Right forelimb (tissue), 1 donor: ENCODE results near the gene ITPRID1.
"Not testable (repeated sequence)": the region's sequence is repeated elsewhere in the genome, so short reads cannot be mapped to it uniquely, and the experiment has no call there.

Experiments
- DNase-seq: peaks from one replicate; pipeline ENCODE4 v3.0.0-alpha.2; 2018

Gene ITPRID1

GRCh38 chr7:31513790-31514189 lies at the start of gene ITPRID1:
Gene ITPRID1 (plus strand): TSS chr7:31514090. CDS start chr7:31553025, 38,935 bp downstream.
- no peak for DNase-seq

DNA sequence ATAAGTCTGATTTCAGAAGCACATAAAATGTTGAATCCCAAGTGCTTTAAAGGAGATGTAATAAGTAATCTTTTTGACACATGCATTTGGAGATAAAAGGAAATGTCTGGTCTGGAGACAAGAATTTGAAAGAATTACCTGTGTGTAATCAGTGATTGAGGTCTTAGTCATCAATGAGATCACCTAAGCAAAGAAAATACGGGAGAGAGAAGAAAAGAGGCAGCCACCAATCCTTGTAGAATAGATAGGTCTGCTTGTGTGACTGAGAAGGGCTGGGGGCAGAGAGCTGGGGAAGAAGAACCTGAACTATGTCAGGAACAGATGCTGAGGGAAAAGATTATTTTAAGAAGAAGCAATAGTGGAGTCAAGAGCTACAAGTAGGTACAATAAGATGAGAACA lies 49.3 kb upstream of the ITPRID1 start:
- no peak for DNase-seq

- no peak for DNase-seq
Measured at GRCh38 chr7:31465285-31465684, 48.6 kb upstream of the ITPRID1 start.

DNA sequence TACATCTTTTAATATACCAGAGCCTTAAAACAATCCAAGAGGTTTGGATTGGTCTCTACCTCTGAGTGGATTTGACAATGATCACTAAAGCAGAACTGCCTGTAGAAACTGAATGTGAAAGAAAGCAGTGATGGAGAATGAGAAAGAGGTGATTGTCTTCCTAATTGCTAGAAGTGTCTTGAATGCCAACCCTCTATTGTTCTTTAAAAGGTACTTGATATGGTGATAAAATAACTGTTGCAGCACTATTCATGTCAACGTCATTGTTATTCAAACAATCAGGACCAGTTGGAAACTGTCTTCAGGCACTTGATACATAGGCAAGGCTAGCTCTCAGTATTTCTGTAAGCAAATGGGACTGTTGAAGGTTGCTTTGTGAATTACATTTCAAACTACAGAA lies 47.9 kb upstream of the ITPRID1 start:
- no peak for DNase-seq

DNA sequence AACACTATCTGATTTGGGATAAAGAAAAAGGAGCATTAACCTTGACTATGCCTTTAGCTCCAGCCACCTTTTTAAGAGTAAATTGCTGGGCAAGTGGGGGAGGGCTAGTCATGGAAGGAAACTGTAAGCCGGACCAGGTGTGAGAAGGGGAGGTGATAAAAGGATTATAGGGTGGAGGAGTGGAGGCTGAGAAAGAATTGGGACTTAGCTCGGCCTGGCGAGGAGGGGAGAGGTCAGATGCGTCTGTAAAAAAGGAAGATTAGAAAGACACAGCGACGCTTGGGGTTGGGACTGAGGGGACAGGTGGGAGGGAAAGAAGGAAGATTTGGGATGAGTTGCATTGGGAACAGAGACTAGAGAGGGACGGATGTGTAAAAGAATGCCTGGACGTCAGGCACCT lies 43.0 kb upstream of the ITPRID1 start:
- DNase-seq, result not testable (repeated sequence)

DNA sequence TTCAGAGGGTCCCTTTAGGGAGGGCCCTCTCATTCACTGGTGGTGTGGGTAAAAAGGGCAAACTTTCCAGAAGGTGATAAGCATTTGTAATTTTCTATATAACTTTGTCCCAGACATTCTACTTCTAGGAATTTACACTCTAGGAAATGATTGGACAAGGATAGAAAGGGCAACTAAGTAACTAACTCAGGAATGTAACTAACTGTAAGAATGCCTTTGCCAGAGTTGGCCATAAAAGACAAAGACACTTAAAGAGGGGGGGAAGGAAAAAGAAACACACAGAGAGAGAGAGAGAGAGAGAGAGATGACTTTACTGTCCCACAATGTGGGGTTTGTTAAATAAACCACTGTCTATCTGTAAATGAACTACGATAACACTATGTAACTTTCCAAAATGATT lies 38.5 kb upstream of the ITPRID1 start:
- no peak for DNase-seq

DNA sequence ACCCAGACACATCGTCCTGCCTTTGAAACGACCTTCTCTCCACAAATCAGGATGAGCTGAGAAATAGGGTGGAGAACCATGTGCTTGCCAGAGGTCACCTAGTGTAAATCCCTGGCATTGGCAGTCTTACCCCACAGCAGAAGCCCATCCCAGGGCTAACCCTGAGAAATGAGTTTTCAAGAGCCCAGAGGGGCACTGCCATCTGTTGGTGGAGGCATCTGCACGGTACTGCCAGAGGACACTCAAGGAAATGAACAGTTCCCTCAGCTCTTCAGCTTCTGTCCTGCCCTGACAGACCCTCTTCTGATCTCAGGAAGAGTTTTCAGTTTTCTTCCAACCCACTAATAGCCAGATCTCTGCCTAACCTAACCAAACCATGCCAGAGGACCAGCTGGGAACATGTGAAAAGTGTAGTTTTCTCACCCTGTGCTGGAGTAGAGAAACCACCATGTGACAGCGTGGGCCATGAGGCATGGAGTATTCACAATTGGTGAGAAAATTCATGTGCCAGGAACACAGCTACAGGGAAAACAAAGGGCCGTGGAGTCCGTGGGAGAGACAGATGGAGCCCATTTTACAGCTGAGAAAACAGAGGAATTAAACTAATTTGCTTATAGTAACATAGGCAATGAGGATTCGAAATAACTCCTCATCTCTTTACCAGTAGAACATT lies 37.7 kb upstream of the ITPRID1 start:
- no peak for DNase-seq

GRCh38 chr7:31476941-31477677 lies 36.8 kb upstream of the ITPRID1 start:
- DNase-seq, result no peak

DNA sequence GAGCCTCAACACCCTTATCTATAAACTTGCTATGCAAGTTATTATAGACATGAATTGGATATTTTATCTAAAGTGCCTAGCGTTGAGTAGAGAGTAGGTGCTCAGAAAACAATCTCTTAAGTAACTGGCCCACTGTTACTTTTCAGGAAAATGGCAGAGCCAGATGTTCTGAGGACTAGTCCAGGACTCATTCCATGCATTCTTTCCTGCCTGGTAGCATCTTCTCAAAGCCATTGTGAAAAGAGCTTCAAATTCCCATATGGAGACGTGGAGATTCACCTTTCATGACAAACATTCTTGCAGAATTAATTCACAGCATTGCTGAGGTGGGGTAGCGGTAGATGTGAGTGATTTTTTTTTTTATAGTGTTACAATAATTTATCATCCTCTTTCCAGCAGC lies 35.9 kb upstream of the ITPRID1 start:
- DNase-seq, result no peak

GRCh38 chr7:31478721-31479120 lies 35.2 kb upstream of the ITPRID1 start:
- DNase-seq, result no peak

DNA sequence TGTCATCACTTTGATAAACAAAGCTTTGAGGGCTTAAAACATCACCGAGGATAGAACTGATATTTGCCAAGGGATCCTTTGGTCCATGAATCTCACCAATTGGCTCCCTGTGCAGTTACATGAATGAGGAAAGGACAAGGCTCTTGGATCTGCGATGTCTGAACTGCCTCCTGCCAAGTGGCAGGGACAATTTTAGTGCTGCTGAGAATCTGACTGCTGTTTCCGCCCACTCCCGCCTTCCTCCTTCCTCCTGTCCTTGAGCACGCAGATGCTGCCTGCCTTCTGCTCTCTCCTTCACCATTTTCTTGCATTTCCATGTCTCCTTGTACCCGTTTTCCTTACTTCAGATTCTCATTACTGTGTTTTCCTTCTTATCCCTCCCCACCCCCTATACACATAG lies 26.8 kb upstream of the ITPRID1 start:
- no peak for DNase-seq

GRCh38 chr7:31487476-31487875 lies 26.4 kb upstream of the ITPRID1 start:
- no peak for DNase-seq

GRCh38 chr7:31488562-31489203 lies 25.2 kb upstream of the ITPRID1 start:
- DNase-seq, result peak; percentile 44

DNA sequence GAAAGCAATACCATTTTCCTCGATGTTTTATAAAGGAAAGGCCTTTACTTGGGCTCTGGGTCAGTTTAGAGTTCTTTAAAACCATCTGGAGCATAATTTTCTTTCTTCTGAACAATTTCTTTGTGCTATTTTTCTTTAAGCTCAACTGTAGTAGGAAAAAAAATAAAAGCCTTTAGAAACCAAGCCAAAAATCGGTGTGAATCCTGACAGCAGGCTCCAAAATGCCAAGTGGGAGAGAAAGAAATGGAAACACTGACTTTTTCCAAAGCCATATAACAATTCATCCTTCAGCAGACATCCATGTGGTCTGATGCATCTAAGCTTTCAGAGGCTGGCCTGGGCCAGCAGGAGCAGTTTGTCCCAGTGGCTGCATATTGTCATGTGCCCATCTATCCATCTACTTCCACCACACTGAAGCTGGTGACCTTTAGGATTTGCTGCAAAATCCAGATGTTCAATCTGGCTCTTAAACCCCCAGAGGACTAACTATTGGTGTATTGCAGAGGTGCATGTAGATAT lies 23.0 kb upstream of the ITPRID1 start:
- no peak for DNase-seq

- no peak for DNase-seq
Measured at GRCh38 chr7:31492086-31492485, 21.8 kb upstream of the ITPRID1 start.

DNA sequence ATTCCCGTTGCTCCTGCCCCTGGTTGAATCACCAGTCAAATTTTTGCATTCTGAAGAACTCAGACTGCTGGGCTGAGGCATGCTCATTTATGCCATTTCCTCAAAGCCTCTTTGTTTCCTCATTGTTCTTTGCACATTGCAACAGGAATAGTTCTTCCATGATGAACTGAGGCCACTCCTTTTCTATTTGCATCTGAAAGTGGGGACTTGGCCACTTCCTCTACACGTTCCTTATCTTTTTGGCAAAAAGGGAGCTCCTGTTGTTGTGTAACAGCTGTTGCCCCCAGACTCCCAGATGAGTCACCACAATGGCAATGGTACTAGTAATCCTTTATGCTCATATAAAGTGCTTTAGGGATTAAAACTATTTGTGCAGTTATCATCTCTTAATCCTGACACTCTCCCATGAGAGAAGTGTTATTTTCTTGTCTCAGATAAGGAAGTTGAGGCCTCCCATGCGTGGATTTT lies 20.1 kb upstream of the ITPRID1 start:
- no peak for DNase-seq

- no peak for DNase-seq
Measured at GRCh38 chr7:31494421-31494820, 19.5 kb upstream of the ITPRID1 start.

DNA sequence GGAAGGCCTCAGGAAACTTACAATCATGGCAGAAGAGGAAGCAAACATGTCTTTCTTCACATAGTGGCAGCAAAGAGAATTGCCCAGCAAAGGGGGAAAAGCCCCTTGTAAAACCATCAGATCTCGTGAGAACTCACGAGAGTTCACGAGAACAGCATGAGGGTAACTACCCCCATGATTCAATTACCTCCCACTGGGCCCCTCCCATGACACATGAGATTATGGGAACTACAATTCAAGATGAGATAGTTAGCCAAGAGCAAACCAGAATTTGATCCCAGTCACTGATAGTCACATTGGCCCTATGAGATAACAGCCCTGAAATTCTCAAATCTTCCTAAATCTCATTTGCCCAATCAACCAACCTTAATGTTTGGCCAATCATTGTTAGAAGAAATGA lies 18.2 kb upstream of the ITPRID1 start:
- no peak for DNase-seq

GRCh38 chr7:31497516-31497915 lies 16.4 kb upstream of the ITPRID1 start:
- DNase-seq, result no peak

GRCh38 chr7:31500656-31501055 lies 13.2 kb upstream of the ITPRID1 start:
- DNase-seq, result no peak

DNA sequence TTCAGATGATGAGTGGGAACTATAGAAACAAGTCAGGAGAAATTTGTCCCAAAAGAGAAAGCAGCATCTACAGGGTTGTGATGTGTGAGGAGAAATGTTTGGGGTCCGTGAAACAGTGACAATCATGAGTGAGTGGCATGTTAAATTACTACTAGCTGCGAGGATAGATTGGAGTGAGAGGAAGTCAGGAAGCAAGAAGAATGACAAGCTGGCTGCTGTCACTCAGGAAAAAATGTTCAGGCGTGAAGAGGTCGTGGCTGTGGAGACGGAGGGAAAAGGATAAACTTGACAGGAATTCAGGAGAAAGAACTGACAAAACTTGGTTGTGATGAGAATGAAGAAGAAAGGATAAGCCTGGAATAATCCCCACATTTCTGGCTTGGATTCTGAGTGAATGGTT lies 5.1 kb upstream of the ITPRID1 start:
- no peak for DNase-seq

GRCh38 chr7:31512166-31512565 lies 1.7 kb upstream of the ITPRID1 start:
- no peak for DNase-seq

DNA sequence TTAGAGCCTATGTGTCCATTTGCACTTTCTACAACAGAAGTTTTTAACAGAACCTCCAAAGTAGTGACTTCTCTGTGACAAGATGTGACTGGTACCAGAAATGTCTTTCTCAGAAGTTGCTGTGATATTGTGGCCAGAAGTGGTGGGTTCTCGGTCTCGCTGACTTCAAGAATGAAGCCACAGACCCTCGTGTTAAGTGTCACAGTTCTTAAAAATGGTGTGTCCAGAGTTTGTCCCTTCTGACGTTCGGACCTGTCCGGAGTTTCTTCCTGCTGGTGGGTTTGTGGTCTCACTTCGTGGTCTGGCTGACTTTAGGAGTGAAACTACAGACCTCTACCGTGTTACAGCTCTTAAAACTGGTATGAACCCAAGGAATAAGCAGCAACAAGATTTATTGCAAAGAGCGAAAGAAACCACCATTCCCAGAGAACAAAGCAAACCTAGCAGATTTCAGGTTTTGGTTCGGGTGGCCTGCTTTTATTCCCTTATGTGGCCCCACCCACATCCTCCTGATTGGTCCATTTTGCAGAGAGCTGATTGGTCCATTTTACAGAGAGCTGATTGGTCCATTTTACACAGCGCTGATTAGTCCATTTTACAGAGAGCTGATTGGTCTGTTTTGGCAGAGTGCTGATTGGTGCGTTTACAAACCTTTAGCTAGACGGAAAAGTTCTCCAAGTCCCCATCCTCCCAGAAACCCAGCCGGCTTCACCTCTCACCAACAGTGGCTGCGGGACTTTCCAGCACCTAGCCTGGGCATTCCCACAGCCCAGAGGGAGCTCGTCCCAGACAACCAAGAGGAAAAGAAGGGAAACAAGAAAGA lies 3.0 kb downstream of the ITPRID1 start:
- DNase-seq, result no peak
